ENCODE data around the gene ARHGEF25.
"Not testable (repeated sequence)": the region's sequence is repeated elsewhere in the genome, so short reads cannot be mapped to it uniquely, and the experiment has no call there.

The ARHGEF25 gene

DNA sequence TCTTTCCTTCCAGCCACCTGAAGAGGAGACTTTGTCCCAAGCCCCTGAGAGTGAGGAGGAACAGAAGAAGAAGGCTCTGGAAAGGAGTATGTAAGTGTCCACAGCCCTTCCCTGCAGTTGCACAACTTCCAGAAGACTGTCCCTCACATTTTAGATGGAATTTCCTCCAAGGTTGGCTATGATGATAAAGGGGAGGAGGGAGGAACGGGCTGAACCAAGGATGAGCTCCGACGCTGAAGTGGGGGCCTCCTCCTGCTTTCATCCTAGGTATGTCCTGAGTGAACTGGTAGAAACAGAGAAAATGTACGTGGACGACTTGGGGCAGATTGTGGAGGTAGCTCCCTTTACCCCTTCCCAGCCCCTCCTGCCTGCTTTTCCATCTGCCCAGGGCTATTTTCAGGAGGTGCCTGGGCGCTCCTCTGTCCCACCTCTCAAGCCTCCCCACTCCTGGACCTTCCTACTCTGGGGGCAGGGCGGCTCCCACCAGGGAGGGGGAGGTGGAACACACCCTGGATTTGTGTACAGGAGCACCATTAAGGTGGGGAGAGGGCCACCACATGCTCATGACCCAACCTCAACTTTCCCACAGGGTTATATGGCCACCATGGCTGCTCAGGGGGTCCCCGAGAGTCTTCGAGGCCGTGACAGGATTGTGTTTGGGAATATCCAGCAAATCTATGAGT is 2.3 kb downstream of the ARHGEF25 start:
- no peak for DNase-seq (ENCODE audit: low read depth)
- no peak overlapping the region for H3K4me3 ChIP-seq (ENCODE audit: low read depth, low read length)
- TF ChIP-seq, protein P1, sequence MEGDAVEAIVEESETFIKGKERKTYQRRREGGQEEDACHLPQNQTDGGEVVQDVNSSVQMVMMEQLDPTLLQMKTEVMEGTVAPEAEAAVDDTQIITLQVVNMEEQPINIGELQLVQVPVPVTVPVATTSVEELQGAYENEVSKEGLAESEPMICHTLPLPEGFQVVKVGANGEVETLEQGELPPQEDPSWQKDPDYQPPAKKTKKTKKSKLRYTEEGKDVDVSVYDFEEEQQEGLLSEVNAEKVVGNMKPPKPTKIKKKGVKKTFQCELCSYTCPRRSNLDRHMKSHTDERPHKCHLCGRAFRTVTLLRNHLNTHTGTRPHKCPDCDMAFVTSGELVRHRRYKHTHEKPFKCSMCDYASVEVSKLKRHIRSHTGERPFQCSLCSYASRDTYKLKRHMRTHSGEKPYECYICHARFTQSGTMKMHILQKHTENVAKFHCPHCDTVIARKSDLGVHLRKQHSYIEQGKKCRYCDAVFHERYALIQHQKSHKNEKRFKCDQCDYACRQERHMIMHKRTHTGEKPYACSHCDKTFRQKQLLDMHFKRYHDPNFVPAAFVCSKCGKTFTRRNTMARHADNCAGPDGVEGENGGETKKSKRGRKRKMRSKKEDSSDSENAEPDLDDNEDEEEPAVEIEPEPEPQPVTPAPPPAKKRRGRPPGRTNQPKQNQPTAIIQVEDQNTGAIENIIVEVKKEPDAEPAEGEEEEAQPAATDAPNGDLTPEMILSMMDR (IDR thresholded peaks at IDR 0.05; ENCODE audit: control insufficient read depth, extremely low read depth, insufficient read depth), result no peak

GRCh38 chr12:57614178-57614947 is 3.1 kb downstream of the ARHGEF25 start:
- TF ChIP-seq, protein P1 (IDR thresholded peaks at IDR 0.05; ENCODE audit: control insufficient read depth, extremely low read depth, insufficient read depth), result no peak
- no peak overlapping the region for H3K4me3 ChIP-seq (ENCODE audit: low read depth, low read length)
- DNase-seq (ENCODE audit: low read depth), result no peak

DNA sequence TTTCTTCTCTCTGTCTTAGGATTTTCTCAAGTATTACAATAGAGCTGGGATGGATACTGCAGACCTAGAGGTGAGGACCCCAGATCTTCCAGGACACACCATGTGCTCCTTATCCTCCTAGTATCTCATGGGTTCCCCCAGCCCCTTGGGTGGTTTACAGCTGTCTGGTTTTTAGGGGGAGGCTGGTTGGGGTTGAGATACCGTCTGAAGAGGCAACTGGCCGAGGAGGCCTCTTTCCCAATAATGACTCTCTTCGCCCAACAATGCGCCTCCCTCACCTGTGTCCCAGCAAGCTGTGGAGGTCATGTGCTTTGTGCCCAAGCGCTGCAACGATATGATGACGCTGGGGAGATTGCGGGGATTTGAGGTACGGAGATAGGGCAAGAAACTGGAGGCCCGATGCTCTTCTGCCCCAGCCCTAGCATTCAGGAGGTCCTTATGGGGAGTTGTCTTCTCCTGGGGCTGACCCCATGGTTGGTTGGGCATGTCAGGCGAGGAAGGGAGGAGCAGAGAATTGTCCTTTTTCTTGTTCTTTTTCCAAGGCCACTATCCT is 3.8 kb downstream of the ARHGEF25 start:
- TF ChIP-seq, protein P1 (IDR thresholded peaks at IDR 0.05; ENCODE audit: control insufficient read depth, extremely low read depth, insufficient read depth), result no peak
- no peak overlapping the region for H3K4me3 ChIP-seq (ENCODE audit: low read depth, low read length)
- DNase-seq (ENCODE audit: low read depth), result no peak

DNA sequence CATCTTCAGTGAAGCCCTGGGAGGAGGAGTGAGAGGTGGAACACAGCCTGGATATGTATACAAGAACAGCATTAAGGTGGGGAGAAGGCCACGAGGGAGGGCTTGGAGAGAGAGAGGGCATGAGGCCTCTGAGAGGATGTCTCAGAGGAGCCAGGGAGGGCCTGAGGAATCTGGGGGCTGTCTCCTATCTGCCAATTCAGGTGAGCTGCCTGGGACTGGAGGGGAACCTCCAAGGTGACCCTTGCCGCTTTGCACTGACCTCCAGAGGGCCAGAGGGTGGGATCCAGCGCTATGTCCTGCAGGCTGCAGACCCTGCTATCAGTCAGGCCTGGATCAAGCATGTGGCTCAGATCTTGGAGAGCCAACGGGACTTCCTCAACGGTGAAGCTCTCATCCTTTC is 4.4 kb downstream of the ARHGEF25 start:
- DNase-seq (ENCODE audit: low read depth), result no peak
- TF ChIP-seq, protein P1 (IDR thresholded peaks at IDR 0.05; ENCODE audit: control insufficient read depth, extremely low read depth, insufficient read depth), result no peak
- H3K4me3 ChIP-seq (ENCODE audit: low read depth, low read length), result no peak overlapping the region

GRCh38 chr12:57616383-57617101 is 5.3 kb downstream of the ARHGEF25 start:
- TF ChIP-seq, protein P1 (IDR thresholded peaks at IDR 0.05; ENCODE audit: control insufficient read depth, extremely low read depth, insufficient read depth), result no peak
- DNase-seq (ENCODE audit: low read depth), result no peak
- H3K4me3 ChIP-seq (ENCODE audit: low read depth, low read length), result no peak overlapping the region

GRCh38 chr12:57617942-57618341 is 6.7 kb downstream of the ARHGEF25 start:
- H3K4me3 ChIP-seq (ENCODE audit: low read depth, low read length), result no peak overlapping the region
- TF ChIP-seq, protein P1 (IDR thresholded peaks at IDR 0.05; ENCODE audit: control insufficient read depth, extremely low read depth, insufficient read depth), result no peak
- no peak for DNase-seq (ENCODE audit: low read depth)

DNA sequence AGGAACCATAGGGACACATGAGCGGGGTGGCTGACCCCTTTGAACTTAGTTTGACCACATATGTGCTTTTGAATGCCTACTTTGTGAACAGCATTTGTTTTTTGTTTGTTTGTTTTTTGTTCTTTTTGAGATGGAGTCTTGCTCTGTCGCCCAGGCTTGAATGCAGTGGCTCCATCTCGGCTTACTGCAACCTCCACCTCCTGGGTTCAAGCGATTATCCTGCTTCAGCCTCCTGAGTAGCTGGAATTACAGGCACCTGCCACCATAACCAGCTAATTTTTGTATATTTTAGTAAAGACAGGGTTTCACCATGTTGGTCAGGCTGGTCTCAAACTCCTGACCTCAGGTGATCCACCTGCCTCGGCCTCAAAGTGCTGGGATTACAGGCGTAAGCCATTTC is 7.2 kb downstream of the ARHGEF25 start:
- not testable (repeated sequence) for H3K4me3 ChIP-seq (ENCODE audit: low read depth, low read length); DNase-seq (ENCODE audit: low read depth)
